ENCODE measurements around the gene BAAT. TPM values are rescaled to one million over a fixed set of nuclear protein-coding genes. Genes with fewer than 3 reads are reported as not detected.

The BAAT gene
- polyA plus RNA-seq, 1 donor (not counting 4 experiments of a cell fraction or from before 2014, with no cell fraction given) = 0.14 TPM

DNA sequence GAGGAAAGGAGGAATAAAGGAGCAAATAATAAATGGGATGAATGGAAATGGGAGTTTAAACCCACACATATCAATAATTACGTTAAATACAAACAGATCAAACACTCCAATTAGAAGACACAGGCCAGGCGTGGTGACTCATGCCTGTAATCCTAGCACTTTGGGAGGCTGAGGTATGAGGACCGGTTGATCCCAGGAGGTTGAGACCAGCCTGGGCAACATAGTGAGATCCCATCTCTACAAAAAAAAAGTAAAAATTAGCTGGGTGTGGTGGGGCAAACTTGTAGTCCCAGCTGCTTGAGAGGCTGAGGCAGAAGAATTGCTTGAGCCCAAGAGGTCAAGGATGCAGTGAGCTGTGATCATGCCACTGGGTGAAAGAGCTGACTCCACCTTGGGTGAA lies 3.7 kb downstream of the BAAT start:
- TF ChIP-seq, protein P1, sequence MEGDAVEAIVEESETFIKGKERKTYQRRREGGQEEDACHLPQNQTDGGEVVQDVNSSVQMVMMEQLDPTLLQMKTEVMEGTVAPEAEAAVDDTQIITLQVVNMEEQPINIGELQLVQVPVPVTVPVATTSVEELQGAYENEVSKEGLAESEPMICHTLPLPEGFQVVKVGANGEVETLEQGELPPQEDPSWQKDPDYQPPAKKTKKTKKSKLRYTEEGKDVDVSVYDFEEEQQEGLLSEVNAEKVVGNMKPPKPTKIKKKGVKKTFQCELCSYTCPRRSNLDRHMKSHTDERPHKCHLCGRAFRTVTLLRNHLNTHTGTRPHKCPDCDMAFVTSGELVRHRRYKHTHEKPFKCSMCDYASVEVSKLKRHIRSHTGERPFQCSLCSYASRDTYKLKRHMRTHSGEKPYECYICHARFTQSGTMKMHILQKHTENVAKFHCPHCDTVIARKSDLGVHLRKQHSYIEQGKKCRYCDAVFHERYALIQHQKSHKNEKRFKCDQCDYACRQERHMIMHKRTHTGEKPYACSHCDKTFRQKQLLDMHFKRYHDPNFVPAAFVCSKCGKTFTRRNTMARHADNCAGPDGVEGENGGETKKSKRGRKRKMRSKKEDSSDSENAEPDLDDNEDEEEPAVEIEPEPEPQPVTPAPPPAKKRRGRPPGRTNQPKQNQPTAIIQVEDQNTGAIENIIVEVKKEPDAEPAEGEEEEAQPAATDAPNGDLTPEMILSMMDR (optimal IDR thresholded peaks at IDR 0.05 in 1 of 3, IDR thresholded peaks at IDR 0.05 in 1 of 3, conservative IDR thresholded peaks at IDR 0.05 in 1 of 3; ENCODE audit: extremely low read depth in 1 of 3, insufficient read depth in 2 of 3, low read length in 3 of 3) = no peak
- TF ChIP-seq EZH2 (IDR thresholded peaks at IDR 0.05; ENCODE audit: low read length) = no peak
- H2AFZ ChIP-seq (ENCODE audit: control insufficient read depth, low read length) = no peak overlapping the region
- no peak overlapping the region for H3K4me3 ChIP-seq (ENCODE audit: control insufficient read depth in 2 of 3, extremely low read depth in 1 of 3, insufficient read depth in 2 of 3, low read depth in 1 of 3, low read length in 3 of 3)
- DNase-seq (ENCODE audit: low read depth, low spot score) = no peak
- no peak overlapping the region for H3K27ac ChIP-seq (ENCODE audit: control insufficient read depth, insufficient read depth, low read length)
- H4K20me1 ChIP-seq (ENCODE audit: control insufficient read depth, extremely low read depth, insufficient read depth, low read length) = no peaks in the 10 kb centered on the region
- H3K79me2 ChIP-seq (ENCODE audit: control insufficient read depth, insufficient read depth, low read length) = no peaks in the 10 kb centered on the region
- H3K4me2 ChIP-seq (ENCODE audit: control insufficient read depth, extremely low read depth, insufficient read depth, low read depth, low read length) = no peak overlapping the region
- H3K4me1 ChIP-seq (ENCODE audit: control insufficient read depth, extremely low read depth, insufficient read depth, low read length) = peaks cover 17% of the 10 kb centered on the region
- no peaks in the 10 kb centered on the region for H3K9me1 ChIP-seq (ENCODE audit: control insufficient read depth, extremely low read depth, insufficient read depth, low read length)
- no peaks in the 10 kb centered on the region for H3K27me3 ChIP-seq (ENCODE audit: control insufficient read depth, extremely low read depth, insufficient read depth, low read length)
- no peaks in the 10 kb centered on the region for H3K36me3 ChIP-seq (ENCODE audit: control insufficient read depth in 2 of 2, extremely low read depth in 1 of 2, insufficient read depth in 2 of 2, low read length in 2 of 2)
- no peak overlapping the region for H3K9ac ChIP-seq (ENCODE audit: control insufficient read depth, extremely low read depth, insufficient read depth, low read length)
- no peaks in the 10 kb centered on the region for H3K9me3 ChIP-seq (ENCODE audit: control insufficient read depth, low read depth, low read length)
- dilution Hi-C loops (cut with MboI; ENCODE audit: extremely low pct_ligation_motif_present, low sequenced_read_pairs) = no loop called here
- FAIRE-seq = no peak

DNA sequence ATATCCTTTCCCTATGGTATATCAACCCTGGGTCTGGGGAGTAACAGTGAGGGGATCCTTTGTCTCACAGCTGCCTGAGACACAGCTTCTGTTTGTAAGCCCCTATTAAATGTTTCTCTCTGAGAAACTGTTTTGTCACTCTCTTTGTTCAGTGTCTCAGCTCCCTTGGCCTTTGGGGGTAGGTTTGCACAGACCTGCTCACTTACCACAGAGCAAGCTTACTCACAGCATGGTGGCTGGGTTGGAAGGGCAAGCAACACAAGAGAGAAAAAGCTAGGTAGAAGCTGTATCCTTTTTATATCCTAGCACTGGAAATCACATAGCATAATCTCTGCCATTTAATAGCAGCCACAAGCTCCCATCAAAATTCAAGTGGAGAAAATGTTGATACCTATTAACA lies 4.5 kb downstream of the BAAT start:
- peak; percentile 39 for FAIRE-seq
- Histone ChIP-seq H3K9me1 (ENCODE audit: control insufficient read depth, extremely low read depth, insufficient read depth, low read length) (no peaks in the 10 kb centered on the region), H3K27me3 (ENCODE audit: control insufficient read depth, extremely low read depth, insufficient read depth, low read length) (no peaks in the 10 kb centered on the region)

More for the DNA sequence above, 4.5 kb downstream of the BAAT start:
- dilution Hi-C loops (cut with MboI; ENCODE audit: extremely low pct_ligation_motif_present, low sequenced_read_pairs) = no loop called here
- no peaks in the 10 kb centered on the region for H3K9me3 ChIP-seq (ENCODE audit: control insufficient read depth, low read depth, low read length)
- peaks cover 18% of the 10 kb centered on the region for H3K4me1 ChIP-seq (ENCODE audit: control insufficient read depth, extremely low read depth, insufficient read depth, low read length)
- no peaks in the 10 kb centered on the region for H3K36me3 ChIP-seq (ENCODE audit: control insufficient read depth in 2 of 2, extremely low read depth in 1 of 2, insufficient read depth in 2 of 2, low read length in 2 of 2)
- peak overlapping the region; percentile 40 for H2AFZ ChIP-seq (ENCODE audit: control insufficient read depth, low read length)
- no peak for TF ChIP-seq EZH2 (IDR thresholded peaks at IDR 0.05; ENCODE audit: low read length)
- TF ChIP-seq, protein P1 (optimal IDR thresholded peaks at IDR 0.05 in 1 of 3, IDR thresholded peaks at IDR 0.05 in 1 of 3, conservative IDR thresholded peaks at IDR 0.05 in 1 of 3; ENCODE audit: extremely low read depth in 1 of 3, insufficient read depth in 2 of 3, low read length in 3 of 3) = no peak
- no peak overlapping the region for H3K9ac ChIP-seq (ENCODE audit: control insufficient read depth, extremely low read depth, insufficient read depth, low read length)
- no peak overlapping the region for H3K4me3 ChIP-seq (ENCODE audit: control insufficient read depth in 2 of 3, extremely low read depth in 1 of 3, insufficient read depth in 2 of 3, low read depth in 1 of 3, low read length in 3 of 3)
- H3K79me2 ChIP-seq (ENCODE audit: control insufficient read depth, insufficient read depth, low read length) = no peaks in the 10 kb centered on the region
- no peak overlapping the region for H3K27ac ChIP-seq (ENCODE audit: control insufficient read depth, insufficient read depth, low read length)
- no peak overlapping the region for H3K4me2 ChIP-seq (ENCODE audit: control insufficient read depth, extremely low read depth, insufficient read depth, low read depth, low read length)
- no peaks in the 10 kb centered on the region for H4K20me1 ChIP-seq (ENCODE audit: control insufficient read depth, extremely low read depth, insufficient read depth, low read length)
- no peak for DNase-seq (ENCODE audit: low read depth, low spot score)

All from keratinocyte (primary cell).